Activated T-helper 1 cell treated with anti-CD3 and anti-CD28 coated beads, Interleukin-12 subunit alpha, Interleukin-12 subunit beta, Interleukin-2, Interleukin-4 antibody, amounts not matched to agents 30 ng/mL and 10 ng/mL and 1 ng/mL, durations not matched to agents 14 hours and 24 hours and 36 hours (primary cell): ENCODE data around the gene NLRC3. TPM values are rescaled to one million over a fixed set of nuclear protein-coding genes. Genes with fewer than 3 reads are reported as not detected.

ENCODE experiments used
- DNase-seq: peaks from one replicate; pipeline ENCODE4 v3.0.0; 2021; ENCODE audit warnings: low spot score
- H3K27ac Mint-ChIP-seq: one replicate; pipeline ENCODE4 v1.8.0; 2021; ENCODE audit warnings: mild to moderate bottlenecking, mixed read lengths
- H3K27me3 Mint-ChIP-seq: one replicate; pipeline ENCODE4 v1.8.0; 2022; ENCODE audit warnings: mild to moderate bottlenecking, moderate library complexity, mixed read lengths; ENCODE audit not compliant: insufficient read depth
- H3K36me3 Mint-ChIP-seq: one replicate; pipeline ENCODE4 v1.8.0; 2021; ENCODE audit warnings: low read depth, mixed read lengths
- H3K4me1 Mint-ChIP-seq: one replicate; pipeline ENCODE4 v1.8.0; 2021; ENCODE audit warnings: low read depth, mixed read lengths
- H3K4me3 Mint-ChIP-seq: one replicate; pipeline ENCODE4 v1.8.0; 2021; ENCODE audit warnings: mild to moderate bottlenecking, moderate library complexity, mixed read lengths
- H3K9me3 Mint-ChIP-seq: one replicate; pipeline ENCODE4 v1.8.0; 2021; ENCODE audit warnings: mixed read lengths
- intact Hi-C: fragments of 100-400 bp; cut with micrococcal nuclease; formaldehyde crosslinking; loops from one replicate; pipeline ENCODE4 v1.15.1; 2024
- total RNA-seq: library from RNA; stranded (reverse); gene quantifications from 2 replicates; pipeline ENCODE4 v1.2.3, GENCODE V29; 2022

Gene NLRC3
- total RNA-seq, 1 donor from 2014 or later, result 21.8 TPM

- Mint-ChIP-seq H3K27me3 (no peaks in the 10 kb centered on the region), H3K4me1 (peaks cover 10% of the 10 kb centered on the region), H3K36me3 (peaks cover 38% of the 10 kb centered on the region), H3K27ac (no peak overlapping the region), H3K9me3 (peaks cover 9% of the 10 kb centered on the region), H3K4me3 (no peak overlapping the region)
- no peak for DNase-seq
- intact Hi-C loops, result no loop called here
Observed at GRCh38 chr16:3569851-3570250, 7.4 kb downstream of the NLRC3 start.

- Mint-ChIP-seq H3K4me3 (no peak overlapping the region), H3K27me3 (no peaks in the 10 kb centered on the region), H3K36me3 (peaks cover 37% of the 10 kb centered on the region), H3K4me1 (peaks cover 5% of the 10 kb centered on the region), H3K27ac (no peak overlapping the region), H3K9me3 (peaks cover 9% of the 10 kb centered on the region)
- no peak for DNase-seq
- intact Hi-C loops, result no loop called here
Observed at GRCh38 chr16:3566990-3567389, 10.2 kb downstream of the NLRC3 start.

DNA sequence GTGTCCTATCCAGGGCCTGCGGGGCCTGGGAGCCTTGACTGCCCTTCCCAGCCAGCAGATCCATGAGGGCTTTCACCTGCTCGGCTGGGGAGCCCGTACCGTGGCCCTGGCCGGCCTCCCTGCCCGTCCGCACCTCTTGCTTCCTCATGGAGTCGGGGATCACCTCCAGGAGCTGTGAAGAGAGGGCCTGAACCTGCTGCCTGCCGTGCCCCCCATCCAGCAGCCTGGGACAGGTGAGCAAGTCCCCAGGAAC, 12.4 kb downstream of the NLRC3 start:
- Mint-ChIP-seq H3K27me3 (no peaks in the 10 kb centered on the region), H3K27ac (no peak overlapping the region), H3K4me3 (no peak overlapping the region), H3K36me3 (peaks cover 27% of the 10 kb centered on the region), H3K4me1 (no peaks in the 10 kb centered on the region), H3K9me3 (no peaks in the 10 kb centered on the region)
- DNase-seq, result no peak
- intact Hi-C loops, result no loop called here

DNA sequence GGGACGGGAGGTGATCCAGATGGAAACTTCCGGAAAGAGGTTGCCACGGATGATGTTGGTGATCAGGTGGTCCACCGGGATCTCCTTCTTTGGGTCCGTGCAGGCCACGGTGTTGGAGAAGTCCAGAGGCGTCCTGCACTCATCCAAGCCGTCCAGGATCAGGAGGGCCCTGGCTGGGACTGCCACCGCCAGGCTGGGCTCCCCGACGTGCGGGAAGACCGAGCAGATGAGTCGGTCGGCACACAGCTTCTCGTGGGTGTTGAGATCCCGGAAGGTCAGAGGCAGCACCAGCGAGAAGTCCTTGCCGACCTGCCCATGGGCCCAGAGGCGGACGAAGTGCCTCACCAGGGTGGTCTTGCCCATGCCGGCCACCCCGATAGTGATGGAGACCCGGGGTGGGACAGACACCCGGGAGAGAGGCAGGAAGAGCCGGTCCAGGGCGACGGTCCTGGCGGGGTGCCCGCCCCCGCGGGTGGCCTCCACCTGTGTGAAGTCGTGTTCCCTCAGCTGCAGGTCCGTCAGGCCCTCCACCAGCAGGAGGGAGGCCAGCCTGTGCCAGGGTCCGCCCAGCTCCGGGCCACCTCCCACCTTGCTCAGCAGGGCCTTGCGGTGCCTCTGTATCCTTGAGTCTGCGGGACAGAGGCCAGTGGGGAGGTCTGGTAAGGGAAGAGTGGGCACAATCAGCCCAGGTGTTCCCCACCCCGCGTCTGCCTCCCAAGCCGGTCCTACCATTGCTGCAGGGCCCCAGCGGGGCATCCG, 12.9 kb downstream of the NLRC3 start:
- Mint-ChIP-seq H3K27ac (no peak overlapping the region), H3K4me3 (no peak overlapping the region), H3K9me3 (no peaks in the 10 kb centered on the region), H3K4me1 (no peaks in the 10 kb centered on the region), H3K36me3 (peaks cover 25% of the 10 kb centered on the region), H3K27me3 (no peaks in the 10 kb centered on the region)
- DNase-seq, result no peak
- intact Hi-C loops, result no loop called here

DNA sequence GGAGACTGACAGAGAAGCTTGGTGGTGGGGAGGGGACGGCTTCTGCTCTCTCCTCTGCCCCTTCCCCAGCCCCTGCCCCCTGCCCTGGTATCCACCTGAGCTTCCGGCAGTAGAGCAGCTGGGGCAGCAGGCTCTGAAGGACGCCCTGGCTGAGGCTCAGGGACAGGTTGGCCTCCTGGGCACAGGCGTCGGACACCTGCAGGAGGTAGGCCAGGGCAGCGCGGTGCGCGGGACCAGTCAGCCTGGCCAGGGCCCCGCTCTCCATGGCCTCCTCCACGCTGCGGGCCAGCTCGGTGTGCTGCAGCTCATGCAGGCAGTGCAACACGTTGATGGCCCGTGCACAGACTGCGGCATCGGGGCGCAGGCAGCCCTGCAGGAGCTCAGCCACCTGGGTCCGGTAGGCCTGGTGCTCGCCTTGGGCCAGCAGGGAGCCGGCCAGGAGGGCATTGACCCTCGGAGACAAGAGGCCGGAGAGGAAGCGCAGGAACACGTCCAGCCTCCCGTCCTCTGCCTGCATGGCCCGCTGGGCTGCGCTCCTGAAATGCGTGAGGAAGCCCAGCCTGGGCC, 14.2 kb downstream of the NLRC3 start:
- intact Hi-C loops, result no loop called here
- Mint-ChIP-seq H3K27ac (no peak overlapping the region), H3K4me1 (no peaks in the 10 kb centered on the region), H3K36me3 (peaks cover 31% of the 10 kb centered on the region), H3K9me3 (no peaks in the 10 kb centered on the region), H3K27me3 (no peaks in the 10 kb centered on the region), H3K4me3 (no peak overlapping the region)
- no peak for DNase-seq

- H3K27ac Mint-ChIP-seq, result no peak overlapping the region
- peaks cover 40% of the 10 kb centered on the region for H3K36me3 Mint-ChIP-seq
- no peak overlapping the region for H3K4me3 Mint-ChIP-seq
- H3K4me1 Mint-ChIP-seq, result no peaks in the 10 kb centered on the region
- intact Hi-C loops, result no loop called here
- no peak for DNase-seq
- no peaks in the 10 kb centered on the region for H3K9me3 Mint-ChIP-seq
- H3K27me3 Mint-ChIP-seq, result no peaks in the 10 kb centered on the region
Observed at GRCh38 chr16:3561626-3562025, 15.6 kb downstream of the NLRC3 start.

DNA sequence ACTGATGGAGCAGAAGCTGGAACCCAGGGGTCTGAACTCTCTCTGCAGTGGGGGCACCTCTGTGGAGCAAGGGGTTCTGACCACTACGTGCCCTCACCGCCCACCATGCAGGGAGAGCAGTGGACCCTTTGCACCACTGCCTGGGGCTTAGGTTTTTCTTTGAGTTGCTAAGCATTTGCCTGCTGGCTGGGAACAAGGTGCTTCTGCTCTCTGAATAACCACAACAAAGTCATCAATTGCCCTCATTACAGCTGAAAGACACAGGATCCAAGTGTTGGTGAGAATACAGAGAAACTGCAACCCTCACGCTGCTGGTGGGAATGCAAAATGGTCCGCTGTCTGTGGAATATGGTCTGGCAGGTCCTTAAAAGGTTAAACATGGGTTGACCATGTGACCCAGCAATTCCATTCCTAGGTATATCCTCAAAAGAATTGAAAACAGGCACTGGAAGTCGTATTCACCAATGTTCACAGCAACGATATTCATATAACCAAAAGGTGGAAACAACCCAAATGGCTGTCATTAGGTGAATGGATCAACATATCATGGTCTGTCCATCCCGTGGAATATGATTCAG, 22.8 kb downstream of the NLRC3 start:
- no peak for DNase-seq
- intact Hi-C loops, result no loop called here
- no peaks in the 10 kb centered on the region for H3K27me3 Mint-ChIP-seq
- no peak overlapping the region for H3K4me3 Mint-ChIP-seq
- peaks cover 62% of the 10 kb centered on the region for H3K36me3 Mint-ChIP-seq
- no peaks in the 10 kb centered on the region for H3K9me3 Mint-ChIP-seq
- H3K27ac Mint-ChIP-seq, result no peak overlapping the region
- no peaks in the 10 kb centered on the region for H3K4me1 Mint-ChIP-seq

- Mint-ChIP-seq H3K36me3 (peaks cover 65% of the 10 kb centered on the region), H3K4me1 (no peaks in the 10 kb centered on the region), H3K4me3 (no peak overlapping the region), H3K27ac (no peak overlapping the region), H3K27me3 (no peaks in the 10 kb centered on the region), H3K9me3 (no peaks in the 10 kb centered on the region)
- no peak for DNase-seq
- intact Hi-C loops, result no loop called here
Observed at GRCh38 chr16:3553138-3553923, 23.9 kb downstream of the NLRC3 start.

- DNase-seq, result no peak
- Mint-ChIP-seq H3K9me3 (no peaks in the 10 kb centered on the region), H3K27ac (no peak overlapping the region), H3K4me1 (peaks cover 4% of the 10 kb centered on the region), H3K4me3 (no peak overlapping the region), H3K27me3 (no peaks in the 10 kb centered on the region), H3K36me3 (peaks cover 63% of the 10 kb centered on the region)
- intact Hi-C loops, result no loop called here
Observed at GRCh38 chr16:3550851-3551847, 26.1 kb downstream of the NLRC3 start.

GRCh38 chr16:3549906-3550305, 27.3 kb downstream of the NLRC3 start:
- intact Hi-C loops, result no loop called here
- Mint-ChIP-seq H3K4me3 (no peak overlapping the region), H3K36me3 (peaks cover 66% of the 10 kb centered on the region), H3K9me3 (no peaks in the 10 kb centered on the region), H3K27me3 (no peaks in the 10 kb centered on the region), H3K27ac (no peak overlapping the region), H3K4me1 (peaks cover 4% of the 10 kb centered on the region)
- DNase-seq, result no peak

DNA sequence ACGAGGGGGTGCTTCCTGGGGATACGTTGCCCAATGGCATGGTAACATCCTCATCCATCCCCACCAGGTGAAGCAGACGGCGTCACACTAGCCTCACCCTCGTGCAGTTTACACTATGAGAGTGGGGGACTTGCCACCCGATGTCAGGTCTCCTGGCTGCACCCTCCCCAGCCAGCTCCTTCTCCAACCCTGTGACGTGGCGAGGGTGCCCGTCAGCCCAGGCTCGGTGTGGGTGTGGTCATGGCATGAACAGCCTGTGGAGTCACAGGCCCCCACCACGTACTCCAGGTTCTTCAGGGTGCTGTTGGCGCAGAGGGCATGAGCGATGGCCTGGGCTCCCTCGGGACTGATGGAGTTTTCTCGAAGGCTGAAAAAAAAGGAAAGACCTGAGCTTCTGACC, 28.3 kb downstream of the NLRC3 start:
- Mint-ChIP-seq H3K36me3 (peaks cover 61% of the 10 kb centered on the region), H3K4me1 (peaks cover 4% of the 10 kb centered on the region), H3K27ac (no peak overlapping the region), H3K4me3 (no peak overlapping the region), H3K27me3 (no peaks in the 10 kb centered on the region), H3K9me3 (no peaks in the 10 kb centered on the region)
- intact Hi-C loops, result no loop called here
- no peak for DNase-seq

DNA sequence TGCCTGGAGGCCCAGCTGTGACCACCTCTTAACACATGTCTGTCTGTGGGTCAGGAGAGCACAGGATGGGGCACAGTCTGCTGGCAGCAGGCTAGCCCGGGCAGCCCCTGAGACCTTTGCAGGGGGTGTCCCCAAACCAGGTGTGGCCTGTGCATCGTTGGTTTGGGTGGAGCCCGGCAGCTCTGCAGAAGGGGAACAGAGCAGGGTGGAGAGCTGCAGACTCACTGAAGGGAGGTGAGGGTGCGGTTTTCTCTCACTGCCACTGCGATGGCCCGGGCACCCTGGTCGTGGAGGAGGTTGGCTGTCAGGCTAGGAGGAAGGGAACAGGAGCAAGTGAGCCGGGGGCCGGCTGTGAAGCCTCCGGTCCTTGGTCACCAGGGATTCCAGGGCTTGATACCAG, 28.8 kb downstream of the NLRC3 start:
- peaks cover 60% of the 10 kb centered on the region for H3K36me3 Mint-ChIP-seq
- no peak overlapping the region for H3K27ac Mint-ChIP-seq
- no peaks in the 10 kb centered on the region for H3K27me3 Mint-ChIP-seq

More for the DNA sequence above, 28.8 kb downstream of the NLRC3 start:
- peaks cover 4% of the 10 kb centered on the region for H3K4me1 Mint-ChIP-seq
- no peak for DNase-seq
- intact Hi-C loops, result no loop called here
- no peaks in the 10 kb centered on the region for H3K9me3 Mint-ChIP-seq
- no peak overlapping the region for H3K4me3 Mint-ChIP-seq
